KG1 (cell line): Measurements from ENCODE around the gene PSMB9.
A peak's percentile ranks its signal among the peaks of the same experiment; 100 is the strongest.

Experiments used
- DNase-seq: peaks from one replicate; lab custom pipeline; 2025; lab: John Stamatoyannopoulos, UW

PSMB9 gene

DNA sequence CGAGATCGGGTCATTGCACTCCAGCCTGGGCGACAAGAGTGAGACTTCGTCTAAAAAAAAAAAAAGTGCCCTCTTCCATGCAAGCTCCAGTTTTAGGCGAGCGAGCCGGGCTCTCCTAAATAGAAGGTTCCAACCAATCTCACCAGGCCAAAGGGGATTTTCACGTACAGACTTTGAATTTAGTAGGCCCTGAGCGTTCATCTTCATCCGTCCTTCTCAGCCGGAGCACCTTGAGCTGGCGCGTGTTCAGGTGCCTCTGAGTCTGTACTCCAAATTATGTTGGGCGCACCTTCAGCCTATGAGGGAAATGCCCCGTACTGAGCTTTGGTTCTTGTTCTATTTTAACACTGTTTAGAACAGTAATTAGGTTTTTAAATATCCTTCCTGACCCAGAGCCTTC lies 14.6 kb upstream of the PSMB9 start:
- DNase-seq: no peak

DNA sequence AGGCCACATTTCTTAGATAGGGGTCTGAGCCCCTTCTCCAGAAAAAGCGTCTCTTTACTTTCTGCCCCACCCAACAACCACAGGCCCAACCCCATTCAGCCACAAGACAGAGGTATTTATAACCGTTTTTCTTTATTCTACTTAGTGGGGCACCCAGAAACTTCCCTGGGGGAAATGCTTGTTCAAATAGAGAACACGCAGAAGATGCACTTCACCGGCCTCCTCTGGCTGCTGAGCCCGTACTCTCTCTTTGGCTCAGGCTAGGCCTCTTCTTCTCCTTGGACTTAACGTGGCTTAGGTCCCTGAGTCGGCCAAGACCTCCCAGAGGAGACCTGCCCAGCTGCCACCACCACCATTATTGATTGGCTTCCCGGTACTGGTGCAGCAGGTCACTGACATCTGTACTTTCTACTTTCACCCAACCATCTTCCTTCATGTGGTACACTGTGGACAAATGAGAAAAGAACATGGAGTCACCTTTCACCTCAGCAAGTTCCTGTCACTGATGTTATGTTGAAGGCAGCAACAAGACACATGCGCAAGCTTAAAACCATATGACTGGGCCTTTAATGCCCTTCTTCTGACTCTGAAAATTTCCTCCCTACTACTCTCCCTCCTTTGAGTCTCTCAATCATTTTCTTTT lies 13.3 kb upstream of the PSMB9 start:
- DNase-seq: no peak

DNA sequence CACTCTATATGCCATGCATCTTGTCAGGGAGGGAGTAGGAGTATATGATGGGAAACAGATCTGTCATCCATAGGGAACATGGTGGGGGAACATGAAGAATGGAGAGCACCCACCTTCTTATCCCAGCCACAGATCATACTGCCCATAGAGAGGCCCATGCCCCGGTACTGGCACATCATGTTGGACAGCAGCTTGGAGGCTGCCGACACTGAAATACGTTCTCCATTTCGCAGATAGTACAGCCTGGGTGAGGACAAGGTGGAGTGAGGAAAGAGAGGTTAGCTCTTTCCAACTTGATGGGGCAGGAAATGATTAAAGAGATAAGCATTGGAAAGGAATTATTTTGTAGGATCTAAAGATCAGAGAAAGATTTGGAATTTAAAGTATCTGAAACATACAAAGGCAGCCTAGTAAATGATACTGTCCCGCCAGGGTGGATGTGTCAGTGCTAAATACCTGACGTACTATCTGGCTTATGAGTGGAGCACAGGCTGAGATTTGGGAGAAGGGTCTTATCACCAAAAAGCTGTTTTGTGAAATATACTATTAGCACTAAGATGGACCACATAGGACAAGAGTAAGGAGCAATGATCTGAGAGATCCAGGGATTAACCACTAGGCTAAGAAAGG lies 11.9 kb upstream of the PSMB9 start:
- DNase-seq: no peak

DNA sequence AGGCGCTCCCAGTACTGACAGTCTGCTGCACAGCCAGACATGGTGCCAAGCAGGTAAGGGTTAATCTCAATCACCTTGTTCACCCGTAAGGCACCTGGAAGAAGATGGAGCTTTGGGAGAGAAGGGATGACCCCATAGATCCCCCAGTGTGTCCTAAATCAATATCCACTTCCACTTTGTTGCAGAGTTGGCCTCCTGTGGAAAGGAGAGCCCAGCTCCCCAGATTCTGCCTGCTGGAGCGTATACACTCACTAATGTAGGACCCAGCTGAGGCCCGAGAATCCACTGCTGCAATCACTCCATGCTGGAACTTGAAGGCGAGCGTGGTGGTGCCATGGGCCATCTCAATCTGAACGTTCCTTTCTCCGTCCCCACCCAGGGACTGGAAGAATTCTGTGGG lies 11.3 kb upstream of the PSMB9 start:
- no peak for DNase-seq

DNA sequence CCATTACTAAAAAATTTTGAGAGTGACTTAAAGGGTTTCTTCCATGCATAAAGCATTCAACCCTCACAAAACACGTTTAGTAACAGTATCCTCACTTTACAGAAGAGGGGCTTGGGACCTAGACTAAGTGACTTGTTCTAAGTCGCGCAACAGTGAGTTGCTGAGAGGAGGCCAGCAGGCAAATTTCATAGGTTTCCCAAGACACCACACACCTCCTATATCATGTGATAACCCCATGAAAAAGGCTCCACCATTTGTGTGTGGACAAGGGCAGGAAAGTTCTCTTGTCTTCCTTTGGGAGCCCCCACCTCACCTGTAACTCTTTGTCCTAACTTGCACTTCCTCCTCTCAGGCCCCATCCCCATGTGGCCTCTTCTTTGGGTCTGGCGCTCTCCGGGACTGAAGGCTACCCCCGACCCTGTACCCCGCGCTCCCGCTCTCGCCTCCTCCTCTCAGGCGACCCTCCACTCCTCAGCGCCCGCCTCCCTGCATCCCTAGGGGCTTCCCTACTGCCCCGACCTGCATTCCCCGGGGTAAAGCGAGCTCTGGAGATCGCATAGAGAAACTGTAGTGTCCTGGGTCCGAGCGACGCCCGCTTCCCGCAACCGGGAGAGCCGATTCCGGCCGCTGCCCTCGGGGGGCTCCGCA lies 10.5 kb upstream of the PSMB9 start:
- peak; percentile 34 for DNase-seq

DNA sequence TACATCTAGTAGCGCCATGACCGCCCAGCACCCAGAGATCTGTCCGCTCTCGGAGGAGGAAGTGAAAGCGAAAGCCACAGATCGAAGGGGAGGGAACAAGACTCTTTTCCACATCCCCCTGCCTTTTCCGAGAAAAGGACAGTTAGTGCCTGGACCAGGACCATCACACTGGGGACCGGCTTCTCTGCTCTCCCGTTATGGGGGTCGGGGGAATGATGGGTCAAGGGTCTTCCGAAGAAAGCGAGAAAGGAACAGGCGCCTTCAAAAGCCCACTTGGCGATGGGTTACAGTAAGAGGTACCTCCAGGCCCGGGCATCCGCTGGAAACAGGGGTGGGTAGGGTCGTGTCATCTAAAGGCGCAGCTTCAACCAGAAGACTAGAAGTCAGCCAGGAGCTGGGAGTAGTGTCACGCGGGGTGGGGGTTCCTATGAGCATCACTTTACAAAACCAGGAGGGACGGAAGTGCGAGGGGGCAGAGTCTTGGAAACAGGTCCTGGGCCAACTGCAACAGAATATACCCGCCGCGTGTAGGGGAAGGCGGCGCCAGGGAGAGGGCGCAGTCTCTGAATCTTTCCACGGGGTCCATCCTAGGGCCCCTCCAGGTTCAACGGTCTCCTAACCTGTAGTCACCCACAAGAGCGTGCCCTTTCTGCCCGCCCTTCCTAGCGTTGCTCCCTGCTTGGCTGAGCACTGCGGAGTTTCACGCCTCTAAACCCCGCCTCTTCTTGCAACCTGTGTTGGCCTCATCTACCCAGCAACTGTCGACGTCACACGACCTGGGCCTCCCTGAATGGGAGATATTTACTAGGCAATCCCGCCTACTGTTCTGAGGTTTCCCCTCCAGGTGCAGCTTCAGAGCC lies 9.8 kb upstream of the PSMB9 start, which contains the start of gene PSMB8:
Gene PSMB8, minus strand, starts transcription at position 69 of the 860 bp plus-strand sequence. Its CDS starts 51 bp downstream, at position 18.
- DNase-seq: peak; percentile 92

DNA sequence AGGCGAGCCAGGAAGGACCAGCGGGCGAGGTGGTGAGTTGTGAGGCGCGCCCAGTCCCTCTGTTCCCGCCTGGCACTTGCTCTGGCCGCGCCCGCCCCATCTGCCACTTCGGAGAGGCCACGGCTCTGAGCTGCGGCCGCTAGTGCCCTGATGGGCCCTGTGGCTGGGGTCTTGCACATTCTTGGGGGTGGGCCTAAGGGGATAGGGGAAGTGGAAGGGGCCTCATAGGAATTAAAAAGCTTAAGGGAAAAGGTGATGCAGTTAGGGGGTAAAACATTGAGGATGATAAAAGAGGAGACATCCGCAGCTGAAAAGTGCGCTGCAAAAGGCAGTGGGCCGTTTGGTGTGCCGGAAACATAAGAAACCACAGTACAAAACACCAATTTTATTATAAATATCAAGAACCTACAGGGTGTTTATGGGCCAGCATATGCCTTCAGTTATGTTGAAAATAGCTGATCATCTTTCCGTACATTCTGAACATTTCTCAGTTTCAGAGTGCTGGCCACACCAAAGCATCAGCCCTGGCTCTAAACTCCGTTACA lies 9.1 kb upstream of the PSMB9 start:
- no peak for DNase-seq

DNA sequence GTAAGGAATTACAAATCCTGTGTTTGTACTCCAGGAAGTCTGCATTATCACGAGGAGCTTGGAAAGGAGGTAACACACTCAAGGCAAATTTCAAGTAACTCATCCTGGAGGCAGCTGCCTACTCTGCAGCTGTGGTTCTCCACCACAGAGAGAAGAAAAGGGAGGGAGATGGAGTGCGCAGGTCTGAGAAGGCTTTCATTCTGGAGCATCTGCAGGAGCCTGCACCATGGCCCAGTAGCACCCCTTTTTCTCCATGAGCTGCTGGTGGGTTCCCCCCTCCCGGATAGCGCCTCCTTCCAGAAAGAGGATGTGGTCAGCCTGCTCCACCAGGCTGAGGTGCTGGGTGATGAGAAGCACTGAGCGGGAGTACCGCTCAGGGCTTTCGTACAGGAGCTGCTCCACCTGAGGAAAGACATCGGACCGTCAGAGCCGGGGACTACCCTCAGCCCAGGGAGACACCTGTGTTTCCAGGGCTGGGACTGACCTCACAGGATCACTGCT lies 8.6 kb upstream of the PSMB9 start:
- peak; percentile 20 for DNase-seq

DNA sequence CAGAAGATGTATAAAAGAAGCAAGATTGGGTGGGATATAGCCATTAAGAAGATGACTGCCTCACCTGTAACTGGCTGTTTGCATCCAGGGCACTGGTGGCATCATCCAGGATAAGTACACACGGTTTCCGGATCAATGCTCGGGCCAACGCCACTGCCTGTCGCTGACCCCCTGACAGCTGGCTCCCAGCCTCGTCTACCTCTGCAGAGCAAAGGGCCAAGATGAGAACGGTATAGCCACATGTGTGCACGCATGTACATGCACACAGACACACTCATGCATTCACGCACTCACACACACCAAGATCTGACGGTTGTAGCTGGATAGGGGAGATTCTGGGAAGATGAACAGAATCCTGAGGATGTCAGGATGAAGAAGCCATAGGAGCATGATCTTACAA lies 7.0 kb upstream of the PSMB9 start:
- no peak for DNase-seq

DNA sequence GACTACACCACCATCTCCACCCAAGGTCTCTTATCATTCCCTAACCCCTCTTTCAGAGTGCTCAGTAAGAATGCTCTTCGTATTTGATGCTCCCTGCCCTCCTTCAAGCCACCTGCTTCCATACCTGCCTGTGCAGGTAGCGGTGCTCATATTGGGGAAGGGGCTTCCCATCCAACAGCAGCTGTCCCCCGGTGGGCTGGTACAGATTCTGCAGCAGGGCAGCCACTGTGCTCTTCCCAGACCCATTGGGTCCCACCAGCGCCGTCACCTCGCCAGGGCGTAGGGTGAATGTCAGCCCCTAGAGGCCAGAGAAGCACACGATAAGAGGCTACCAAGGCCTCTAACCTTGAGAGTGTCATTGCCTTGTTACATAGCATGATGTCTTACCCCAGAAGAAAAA lies 6.2 kb upstream of the PSMB9 start:
- no peak for DNase-seq

DNA sequence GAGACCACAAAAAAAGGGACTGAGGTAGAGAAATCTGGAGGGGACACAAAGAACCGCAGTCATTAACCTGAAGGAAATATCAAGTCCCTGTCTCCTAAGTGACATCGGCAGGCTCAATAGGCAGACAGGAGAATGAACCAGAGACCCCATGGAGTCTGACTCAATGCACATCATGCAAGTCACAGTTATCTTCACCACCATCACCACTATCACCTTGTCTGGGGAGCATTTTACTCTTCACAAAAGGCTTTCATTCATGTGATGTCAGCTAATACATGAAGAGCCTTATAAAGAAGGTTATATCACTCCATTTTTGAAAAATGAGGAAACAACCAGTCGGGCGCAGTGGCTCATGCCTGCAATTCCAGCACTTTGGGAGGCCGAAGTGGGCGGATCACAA lies 4.9 kb upstream of the PSMB9 start:
- no peak for DNase-seq

DNA sequence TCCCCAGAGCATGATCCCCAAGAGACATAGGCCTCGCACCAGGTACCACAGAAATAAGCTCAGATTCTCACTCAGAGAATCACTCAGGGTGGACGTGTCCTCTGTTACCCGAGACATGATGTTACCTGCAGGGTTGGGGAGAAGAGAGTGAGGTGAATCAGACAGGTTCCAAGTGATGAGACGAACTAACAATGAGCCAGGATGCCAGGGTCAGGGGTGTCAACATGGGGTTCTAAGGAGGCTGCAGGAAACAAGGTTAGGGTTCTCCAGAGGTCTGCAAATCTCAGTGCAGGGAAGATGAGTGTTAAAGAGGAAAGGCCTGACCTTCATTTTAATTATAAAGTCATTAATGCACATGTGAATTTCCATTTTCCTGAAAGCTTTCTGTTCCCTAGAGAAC lies 3.0 kb upstream of the PSMB9 start:
- DNase-seq: no peak

DNA sequence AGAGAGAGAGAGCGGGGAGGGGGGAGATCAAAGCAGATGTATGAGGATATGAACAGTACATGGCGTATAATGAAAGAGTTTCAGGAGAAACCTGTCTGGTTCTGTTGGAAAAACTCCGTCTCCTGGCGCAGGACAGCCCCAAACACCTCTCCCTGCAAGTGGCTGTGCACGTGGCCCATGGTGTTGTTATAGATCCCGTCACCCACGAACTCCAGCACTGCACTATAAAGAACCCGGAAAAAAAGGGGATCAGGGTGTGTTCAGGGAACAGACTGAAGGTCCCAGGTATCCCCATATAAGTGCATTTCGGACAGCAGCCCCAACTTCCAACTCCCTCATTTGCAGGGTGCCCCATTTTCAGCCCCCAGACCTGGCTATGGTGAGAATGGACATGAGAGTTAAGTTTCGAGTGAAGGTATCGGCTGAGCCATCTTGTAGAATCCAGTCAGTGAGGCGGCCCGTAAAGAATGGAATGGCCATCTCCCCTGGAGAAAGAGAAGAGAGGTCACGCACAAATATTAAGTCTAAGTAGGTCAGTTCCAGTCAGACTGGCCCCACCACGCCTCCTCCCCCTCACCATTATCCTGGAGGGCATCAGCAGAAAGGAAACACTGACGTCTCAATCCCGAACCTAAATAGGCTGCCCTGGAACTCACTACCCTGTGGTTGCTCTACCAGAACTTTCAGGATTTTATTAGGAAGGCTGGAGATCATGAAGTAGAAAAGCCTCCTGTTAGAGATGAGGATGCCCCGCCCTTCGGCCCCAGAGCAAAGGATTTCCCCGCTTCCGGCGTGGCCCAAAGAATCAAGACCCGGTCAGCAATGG lies 1.8 kb upstream of the PSMB9 start:
- DNase-seq: no peak

DNA sequence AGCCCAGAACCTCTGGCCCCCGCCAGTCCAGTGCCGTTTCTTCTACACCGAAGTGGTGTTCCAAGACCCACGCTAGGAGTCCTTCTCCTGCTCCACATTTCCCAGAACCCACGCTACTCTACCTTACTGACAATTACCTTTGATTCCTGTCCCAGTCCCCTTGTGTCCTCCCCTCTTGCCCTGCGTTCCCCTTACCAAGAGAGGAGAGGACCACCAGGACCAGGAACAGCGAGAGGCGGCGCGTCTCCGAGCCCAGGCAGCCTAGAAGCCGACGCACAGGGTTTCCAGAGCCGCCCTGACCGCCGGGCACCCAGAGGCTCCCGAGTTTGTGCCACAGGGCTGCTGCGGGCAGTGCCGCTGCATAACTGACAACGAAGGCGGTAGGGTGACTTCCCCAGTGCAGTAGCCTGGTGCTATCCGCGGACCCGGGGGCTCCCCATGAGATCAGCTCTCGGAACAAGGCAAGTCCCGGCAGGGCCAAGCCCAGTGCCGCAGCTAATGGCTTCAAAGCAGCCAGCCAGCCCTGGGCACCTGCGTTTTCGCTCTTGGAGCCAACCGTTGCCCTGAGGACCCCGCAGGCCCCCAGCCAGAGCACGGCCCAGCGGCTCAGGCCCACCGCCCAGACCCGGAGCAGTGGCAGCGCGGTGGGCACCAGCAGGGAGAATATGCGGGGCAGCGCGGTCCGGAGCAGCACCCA lies 1.0 kb upstream of the PSMB9 start:
- peak; percentile 58 for DNase-seq

DNA sequence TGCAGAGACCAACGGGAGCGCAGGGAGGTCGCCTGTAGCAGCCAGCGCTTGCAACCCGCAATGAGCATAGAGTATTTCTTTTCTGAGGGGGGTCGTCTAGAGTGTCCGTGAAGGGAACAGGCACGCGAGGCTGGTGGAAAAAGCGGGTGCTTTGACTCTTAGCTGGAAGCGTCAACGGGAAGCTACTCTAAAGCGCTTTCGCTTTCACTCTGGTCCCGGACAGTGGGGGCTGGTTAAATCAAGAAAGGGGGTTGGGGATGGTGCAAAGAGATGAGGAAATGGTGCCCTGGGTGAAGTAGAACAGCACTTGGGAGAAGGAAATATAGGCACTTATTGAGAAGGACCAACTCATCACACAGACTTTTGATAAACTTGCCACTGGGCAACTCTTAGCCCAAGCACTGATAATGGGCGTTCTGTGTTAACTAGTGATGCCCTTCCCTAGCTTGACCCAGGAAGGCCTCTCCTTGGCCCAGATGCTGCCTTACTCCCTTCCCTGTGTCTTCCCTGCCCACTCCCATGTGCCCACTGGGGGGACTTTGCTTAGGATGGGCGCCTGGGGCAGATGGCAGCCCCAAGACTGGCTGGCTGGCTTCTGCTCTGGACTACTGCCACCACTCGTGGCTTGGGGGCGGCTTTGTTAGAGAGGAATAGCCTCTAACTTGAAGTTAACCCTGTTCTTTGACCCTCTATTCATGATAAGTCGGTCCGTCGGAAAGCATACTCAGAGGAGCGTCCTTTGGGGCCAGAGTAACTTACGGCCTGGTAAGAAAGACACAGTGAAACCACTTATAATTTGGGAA lies 585 bp downstream of the PSMB9 start:
- peak; percentile 47 for DNase-seq

DNA sequence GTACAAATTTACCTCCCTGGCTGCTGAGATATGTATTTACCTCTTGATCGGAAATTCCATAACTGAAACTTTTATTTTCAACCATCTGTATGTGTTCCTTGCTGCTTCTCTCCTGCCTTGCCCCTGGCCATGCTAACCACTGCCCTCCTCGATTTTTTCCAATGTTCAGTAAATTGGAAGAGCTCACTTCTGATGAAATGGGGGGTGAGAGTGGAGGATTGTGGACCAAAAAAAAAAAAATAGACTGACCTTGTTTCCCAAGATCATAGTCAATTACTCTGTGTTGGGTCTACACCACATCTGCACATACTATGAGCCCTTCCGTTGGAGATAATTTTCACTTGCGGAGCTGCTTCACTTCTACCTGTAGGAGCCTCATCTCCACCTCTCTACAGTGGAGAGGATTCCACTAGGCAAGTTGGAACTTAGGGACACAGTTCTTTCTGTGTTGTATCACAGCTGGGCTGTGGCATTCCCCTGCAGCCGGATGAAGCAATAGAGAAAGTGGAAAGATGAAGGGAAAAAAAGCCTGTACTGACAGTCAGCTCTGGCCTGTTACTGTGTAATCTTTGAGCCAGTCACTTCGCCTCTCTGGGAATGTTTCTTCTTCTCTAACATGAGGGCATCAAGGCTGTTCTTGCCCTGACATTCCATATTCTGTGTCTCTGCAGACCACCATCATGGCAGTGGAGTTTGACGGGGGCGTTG lies 1.6 kb downstream of the PSMB9 start:
- no peak for DNase-seq

DNA sequence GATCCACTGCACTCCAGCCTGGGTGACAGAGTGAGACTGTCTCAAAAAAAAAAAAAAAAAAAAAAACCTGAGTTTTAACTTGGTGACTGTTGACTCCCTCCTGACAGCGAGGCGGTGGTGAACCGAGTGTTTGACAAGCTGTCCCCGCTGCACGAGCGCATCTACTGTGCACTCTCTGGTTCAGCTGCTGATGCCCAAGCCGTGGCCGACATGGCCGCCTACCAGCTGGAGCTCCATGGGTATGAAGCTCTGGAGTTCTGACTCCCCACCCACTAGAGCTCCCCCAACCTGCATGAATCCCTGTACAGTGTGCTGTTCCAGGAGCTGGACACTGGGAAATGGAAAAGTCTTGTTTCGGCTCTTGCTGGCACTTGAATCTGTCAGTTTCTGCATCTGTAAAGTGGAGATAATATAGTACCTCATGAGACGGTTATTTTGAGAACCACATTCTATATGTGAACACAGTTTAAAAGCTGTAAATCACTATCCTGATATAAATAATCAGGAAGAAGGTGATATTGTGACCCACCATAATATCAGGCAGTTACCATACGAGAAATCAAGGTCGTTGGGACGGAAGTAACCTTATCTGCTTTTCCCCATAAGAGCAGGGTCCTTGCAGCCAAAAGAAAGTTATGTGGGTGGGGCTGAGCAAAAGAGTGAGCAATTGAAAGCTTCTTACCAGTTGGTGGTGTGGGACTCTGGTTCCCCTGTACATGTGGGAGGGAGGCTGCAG lies 3.3 kb downstream of the PSMB9 start:
- no peak for DNase-seq

DNA sequence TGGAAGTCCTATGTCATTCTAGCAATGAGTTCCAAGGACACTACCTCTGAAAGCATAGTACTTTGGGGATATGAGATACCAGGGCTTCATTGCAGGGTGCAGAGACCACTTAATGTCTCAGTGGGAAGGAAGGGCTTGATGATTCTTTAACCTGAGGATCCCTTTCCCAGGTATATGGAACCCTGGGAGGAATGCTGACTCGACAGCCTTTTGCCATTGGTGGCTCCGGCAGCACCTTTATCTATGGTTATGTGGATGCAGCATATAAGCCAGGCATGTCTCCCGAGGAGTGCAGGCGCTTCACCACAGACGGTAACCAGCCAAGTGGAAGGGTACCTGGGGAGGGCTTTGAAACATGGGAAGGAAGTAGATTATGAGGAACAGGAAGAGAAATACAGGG lies 4.2 kb downstream of the PSMB9 start:
- DNase-seq: no peak
